Mesenchymal stem cell (in vitro differentiated cells and primary cell): ENCODE measurements around the gene FCF1. TPM values are rescaled to one million over a fixed set of nuclear protein-coding genes. Genes with fewer than 3 reads are reported as not detected.

ENCODE experiments used
- DNase-seq: peaks from one replicate; pipeline ENCODE4 v3.0.0-alpha.2; 2013
- H2AFZ ChIP-seq: one replicate; pipeline ENCODE4 v1.6.1; 2013; ENCODE audit warnings: low read depth, mild to moderate bottlenecking, control low read depth, inconsistent platforms, low read length, moderate library complexity
- H2AK5ac ChIP-seq: 2 replicates; pipeline ENCODE4 v1.6.1; 2013; ENCODE audit warnings: low read length, moderate library complexity, mild to moderate bottlenecking, inconsistent platforms; ENCODE audit not compliant: severe bottlenecking
- H2BK120ac ChIP-seq: one replicate; pipeline ENCODE4 v1.6.1; 2013; ENCODE audit warnings: low read depth, mild to moderate bottlenecking, inconsistent platforms, low read length, moderate library complexity
- H2BK12ac ChIP-seq, 2 experiments: one replicate each; pipeline ENCODE4 v1.6.1; 2013; ENCODE audit warnings: inconsistent platforms in 2 of 2, low read length in 2 of 2, mild to moderate bottlenecking in 2 of 2, moderate library complexity in 2 of 2, control low read depth in 1 of 2
- H2BK15ac ChIP-seq: one replicate; pipeline ENCODE4 v1.6.1; 2013; ENCODE audit warnings: mild to moderate bottlenecking, low read depth, inconsistent platforms; ENCODE audit not compliant: poor library complexity, severe bottlenecking
- H2BK5ac ChIP-seq: 2 replicates; pipeline ENCODE4 v1.6.1; 2013; ENCODE audit warnings: low read depth, mild to moderate bottlenecking, low read length, control low read depth, inconsistent platforms; ENCODE audit not compliant: poor library complexity, severe bottlenecking
- H3K14ac ChIP-seq, 2 experiments: one replicate each; pipeline ENCODE4 v1.6.1; 2013; ENCODE audit warnings: inconsistent platforms in 2 of 2, low read length in 2 of 2, control low read depth in 1 of 2, mild to moderate bottlenecking in 1 of 2, moderate library complexity in 1 of 2
- H3K18ac ChIP-seq, 2 experiments: one replicate each; pipeline ENCODE4 v1.6.1; 2013; ENCODE audit warnings: inconsistent platforms in 2 of 2, low read length in 2 of 2, control low read depth in 1 of 2, low read depth in 1 of 2, mild to moderate bottlenecking in 1 of 2
- H3K23ac ChIP-seq, 2 experiments: one replicate each; pipeline ENCODE4 v1.6.1; 2013; ENCODE audit warnings: inconsistent platforms in 2 of 2, low read length in 2 of 2, mild to moderate bottlenecking in 2 of 2, moderate library complexity in 2 of 2, control low read depth in 1 of 2
- H3K27ac ChIP-seq: 2 replicates; pipeline ENCODE4 v1.5.1; 2013; ENCODE audit warnings: mild to moderate bottlenecking, moderate library complexity, low read length, control low read depth, inconsistent platforms; ENCODE audit not compliant: poor library complexity, severe bottlenecking
- H3K27me3 ChIP-seq, 2 experiments: 2 replicates each; pipeline versions ENCODE4 v1.6.1 to v1.7.0; 2013; ENCODE audit warnings: low read length in 2 of 2, mild to moderate bottlenecking in 2 of 2, moderate library complexity in 2 of 2, control low read depth in 1 of 2, inconsistent platforms in 1 of 2; ENCODE audit not compliant: control insufficient read depth in 1 of 2, insufficient read depth in 1 of 2
- H3K36me3 ChIP-seq, 2 experiments: 2 replicates each; pipeline versions ENCODE4 v1.6.1 to v1.7.0; 2013; ENCODE audit warnings: low read length in 2 of 2, control low read depth in 1 of 2, inconsistent platforms in 1 of 2, low read depth in 1 of 2, mild to moderate bottlenecking in 1 of 2; ENCODE audit not compliant: insufficient read depth in 2 of 2, control insufficient read depth in 1 of 2
- H3K4ac ChIP-seq, 2 experiments: one replicate each; pipeline ENCODE4 v1.6.1; 2013; ENCODE audit warnings: inconsistent platforms in 2 of 2, low read length in 2 of 2, mild to moderate bottlenecking in 2 of 2, moderate library complexity in 2 of 2, control low read depth in 1 of 2, low read depth in 1 of 2
- H3K4me1 ChIP-seq: 2 replicates; pipeline ENCODE4 v1.6.1; 2013; ENCODE audit warnings: low read depth, low read length, control low read depth; ENCODE audit not compliant: control insufficient read depth, insufficient read depth
- H3K4me2 ChIP-seq: 2 replicates; pipeline ENCODE4 v1.6.1; 2013; ENCODE audit warnings: low read length, mild to moderate bottlenecking, inconsistent platforms; ENCODE audit not compliant: poor library complexity, severe bottlenecking
- H3K4me3 ChIP-seq, 2 experiments: 2 replicates each; pipeline versions ENCODE4 v1.5.1 to v1.7.0; 2013; ENCODE audit warnings: low read length in 2 of 2, mild to moderate bottlenecking in 2 of 2, control low read depth in 1 of 2, low read depth in 1 of 2; ENCODE audit not compliant: insufficient read depth in 1 of 2
- H3K79me1 ChIP-seq: replicated peaks from 2 replicates; pipeline ENCODE4 v1.6.1; 2013; ENCODE audit warnings: mild to moderate bottlenecking, control low read depth, low read length, inconsistent platforms; ENCODE audit not compliant: poor library complexity, severe bottlenecking
- H3K9ac ChIP-seq: 2 replicates; pipeline ENCODE4 v1.7.0; 2013; ENCODE audit warnings: mild to moderate bottlenecking, low read length, moderate library complexity
- H3K9me3 ChIP-seq: 2 replicates; pipeline ENCODE4 v1.7.0; 2013; ENCODE audit warnings: mild to moderate bottlenecking, low read length; ENCODE audit not compliant: control insufficient read depth
- H4K8ac ChIP-seq: one replicate; pipeline ENCODE4 v1.6.1; 2013; ENCODE audit warnings: inconsistent platforms, mild to moderate bottlenecking, low read length, moderate library complexity
- H4K91ac ChIP-seq: one replicate; pipeline ENCODE4 v1.6.1; 2013; ENCODE audit warnings: mild to moderate bottlenecking, low read length, inconsistent platforms
- WGBS: methylation state at CpG from one replicate; pipeline ENCODE4 v1.1.7; 2013; ENCODE audit warnings: mixed read lengths; 5-methylcytosine and 5-hydroxymethylcytosine counted together
- polyA plus RNA-seq, 2 experiments: library from polyadenylated mRNA; stranded (reverse); fragments of 200-250 nt; gene quantifications; one replicate each; pipeline ENCODE4 v1.2.3, GENCODE V29; 2013

The FCF1 gene, protein sequence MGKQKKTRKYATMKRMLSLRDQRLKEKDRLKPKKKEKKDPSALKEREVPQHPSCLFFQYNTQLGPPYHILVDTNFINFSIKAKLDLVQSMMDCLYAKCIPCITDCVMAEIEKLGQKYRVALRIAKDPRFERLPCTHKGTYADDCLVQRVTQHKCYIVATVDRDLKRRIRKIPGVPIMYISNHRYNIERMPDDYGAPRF
- 45.6 TPM for polyA plus RNA-seq (2013, experiment 1 of 2)
- 44.8 TPM for polyA plus RNA-seq (2013, experiment 2 of 2)

DNA sequence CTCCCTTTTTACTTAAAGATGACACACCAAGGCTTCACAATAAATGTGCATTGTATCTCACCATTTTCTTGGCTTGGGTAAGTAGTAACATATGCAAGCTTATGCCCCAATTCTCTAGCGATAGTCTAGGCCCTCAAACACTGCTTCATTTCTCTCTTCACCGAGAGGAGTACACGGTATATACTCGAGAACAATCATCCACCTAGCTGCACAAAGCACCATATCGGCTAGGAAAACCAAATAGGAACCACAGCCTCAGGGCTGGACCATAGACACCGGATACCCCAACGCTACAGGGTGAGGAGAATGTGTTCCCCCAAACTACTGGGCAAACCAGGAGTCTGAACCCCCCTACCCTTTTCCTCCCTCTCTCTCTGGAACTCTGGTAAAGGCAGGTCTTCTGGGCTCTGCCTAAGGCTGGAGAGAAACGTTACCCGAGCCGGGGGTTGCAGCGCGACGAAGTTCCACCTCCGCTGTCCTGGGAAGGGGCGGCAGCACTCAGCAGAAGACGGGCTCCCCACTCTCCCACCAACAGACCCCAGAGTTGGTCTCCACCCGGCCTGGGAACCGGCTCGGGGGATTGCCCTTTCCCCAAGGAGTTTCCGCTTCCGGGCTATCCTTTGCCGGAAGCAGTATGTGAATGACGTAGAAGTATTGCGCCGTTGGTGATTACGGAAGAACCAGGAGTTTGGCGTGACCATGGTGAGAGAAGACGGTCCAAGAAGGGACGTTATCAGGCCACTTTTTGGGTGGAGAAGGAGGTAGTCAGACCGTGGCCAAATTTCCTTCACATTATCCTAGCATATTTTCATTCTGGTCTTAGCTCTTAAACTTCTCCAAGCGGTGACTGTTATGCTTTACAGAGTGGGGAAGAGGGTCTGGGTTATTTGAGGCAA, at the start of gene FCF1, which contains the start of gene AREL1:
Gene FCF1, plus strand, starts transcription at position 646 of the 896 bp plus-strand sequence. Its CDS starts 54 bp downstream, at position 700.
Gene AREL1, minus strand, starts transcription at position 582 of the 896 bp plus-strand sequence. CDS start 27,465 bp downstream, outside the sequence.
- Histone ChIP-seq H3K27me3 (no peaks in the 10 kb centered on the region), H4K8ac (peak within 1 kb of the TSS; percentile 92), H3K14ac (peak within 1 kb of the TSS in 1 of 2 experiments; percentile 89), H3K18ac (peak within 1 kb of the TSS in 1 of 2 experiments; percentile 68), H3K4ac (peak within 1 kb of the TSS in 1 of 2 experiments; percentile 67), H2BK15ac (peak within 1 kb of the TSS; percentile 37), H2AK5ac (peak within 1 kb of the TSS; percentile 88), H2BK12ac (no peak within 1 kb of the TSS), H3K4me3 (peak within 1 kb of the TSS; percentile 89 to 93), H2BK120ac (no peak within 1 kb of the TSS), H2BK5ac (no peak within 1 kb of the TSS), H3K23ac (no peak within 1 kb of the TSS), H3K27ac (peak within 1 kb of the TSS; percentile 23), H3K4me2 (peak within 1 kb of the TSS; percentile 85), H4K91ac (no peak within 1 kb of the TSS), H3K36me3 (peaks cover 4 to 33% of the 10 kb centered on the region in 2 experiments), H3K79me1 (peaks cover 7% of the 10 kb centered on the region), H3K9me3 (no peaks in the 10 kb centered on the region), H2AFZ (peak within 1 kb of the TSS; percentile 95), H3K9ac (peak within 1 kb of the TSS; percentile 95), H3K4me1 (peaks cover 2% of the 10 kb centered on the region)
- peak; percentile 96 for DNase-seq
- WGBS = under 1% methylated on average over 27 of the region's 31 CpGs

DNA sequence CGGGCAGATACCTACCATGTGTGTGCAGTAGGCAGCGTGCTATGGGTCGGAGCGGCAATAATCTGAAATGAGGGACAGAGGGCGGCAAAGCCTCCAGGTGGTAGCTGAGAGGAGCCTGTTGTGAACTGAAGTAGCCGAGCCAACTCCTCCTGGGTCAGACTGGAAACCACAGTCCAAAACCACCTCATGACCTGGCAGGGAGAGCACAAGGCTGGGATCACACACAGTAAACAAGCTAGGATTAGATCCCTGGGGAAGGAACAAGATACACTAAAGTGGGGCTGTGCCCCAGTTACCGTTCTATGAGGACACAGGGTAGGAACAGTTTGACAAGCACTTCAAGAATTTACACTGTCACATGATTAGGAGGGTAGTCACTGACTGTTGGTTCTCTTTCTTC, 49.1 kb upstream of the FCF1 start:
- H4K8ac ChIP-seq = no peak overlapping the region
- DNase-seq = peak; percentile 35
- WGBS = 90% methylated on average over 6 of the region's 7 CpGs
- no peak overlapping the region for H2BK5ac ChIP-seq
- no peak overlapping the region for H2AFZ ChIP-seq
- no peak overlapping the region for H3K4ac ChIP-seq
- no peak overlapping the region for H3K4me3 ChIP-seq
- H2BK120ac ChIP-seq = no peak overlapping the region
- no peak overlapping the region for H3K23ac ChIP-seq
- no peak overlapping the region for H3K4me2 ChIP-seq
- no peak overlapping the region for H3K18ac ChIP-seq
- no peak overlapping the region for H2BK15ac ChIP-seq
- no peaks in the 10 kb centered on the region for H3K9me3 ChIP-seq
- no peak overlapping the region for H4K91ac ChIP-seq
- no peak overlapping the region for H3K9ac ChIP-seq
- H3K14ac ChIP-seq = no peak overlapping the region
- no peak overlapping the region for H2AK5ac ChIP-seq
- peaks cover 6% of the 10 kb centered on the region for H3K79me1 ChIP-seq
- no peaks in the 10 kb centered on the region for H3K27me3 ChIP-seq
- H2BK12ac ChIP-seq = no peak overlapping the region
- no peak overlapping the region for H3K27ac ChIP-seq
- peaks cover 2% of the 10 kb centered on the region for H3K4me1 ChIP-seq
- peaks cover 32 to 84% of the 10 kb centered on the region in 2 experiments for H3K36me3 ChIP-seq

DNA sequence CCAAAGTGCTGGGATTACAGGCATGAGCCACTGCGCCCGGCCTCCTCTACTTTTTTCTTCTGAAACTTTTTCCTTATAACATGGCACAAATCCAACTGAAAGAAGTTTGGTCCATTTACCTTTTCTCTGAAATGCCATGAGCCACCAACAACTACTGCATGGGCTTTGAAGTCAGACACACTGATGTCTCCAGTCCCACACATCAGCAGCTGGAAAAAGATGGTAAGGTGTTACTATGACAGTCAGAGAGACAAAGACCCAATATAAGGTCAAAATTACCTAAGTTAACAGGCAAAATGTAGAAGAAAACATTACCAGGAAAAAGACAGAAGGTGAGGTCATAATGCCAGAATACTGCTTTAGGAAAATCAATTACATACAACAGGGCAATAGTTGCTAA, 48.2 kb upstream of the FCF1 start:
- H2BK120ac ChIP-seq = no peak overlapping the region
- no peak overlapping the region for H3K4ac ChIP-seq
- no peak overlapping the region for H3K4me3 ChIP-seq
- H3K14ac ChIP-seq = no peak overlapping the region
- H3K23ac ChIP-seq = no peak overlapping the region
- H3K27me3 ChIP-seq = no peaks in the 10 kb centered on the region
- H3K4me2 ChIP-seq = no peak overlapping the region
- H3K79me1 ChIP-seq = peaks cover 11% of the 10 kb centered on the region
- H3K4me1 ChIP-seq = peaks cover 2% of the 10 kb centered on the region
- H2BK12ac ChIP-seq = no peak overlapping the region
- H3K27ac ChIP-seq = no peak overlapping the region
- no peak overlapping the region for H2BK5ac ChIP-seq
- no peaks in the 10 kb centered on the region for H3K9me3 ChIP-seq
- no peak for DNase-seq
- WGBS = 98% methylated on average over 2 of the region's 2 CpGs
- no peak overlapping the region for H2BK15ac ChIP-seq
- H2AK5ac ChIP-seq = no peak overlapping the region
- H3K18ac ChIP-seq = no peak overlapping the region
- no peak overlapping the region for H4K91ac ChIP-seq
- H3K36me3 ChIP-seq = peaks cover 32 to 88% of the 10 kb centered on the region in 2 experiments
- no peak overlapping the region for H3K9ac ChIP-seq
- H4K8ac ChIP-seq = no peak overlapping the region
- no peak overlapping the region for H2AFZ ChIP-seq

DNA sequence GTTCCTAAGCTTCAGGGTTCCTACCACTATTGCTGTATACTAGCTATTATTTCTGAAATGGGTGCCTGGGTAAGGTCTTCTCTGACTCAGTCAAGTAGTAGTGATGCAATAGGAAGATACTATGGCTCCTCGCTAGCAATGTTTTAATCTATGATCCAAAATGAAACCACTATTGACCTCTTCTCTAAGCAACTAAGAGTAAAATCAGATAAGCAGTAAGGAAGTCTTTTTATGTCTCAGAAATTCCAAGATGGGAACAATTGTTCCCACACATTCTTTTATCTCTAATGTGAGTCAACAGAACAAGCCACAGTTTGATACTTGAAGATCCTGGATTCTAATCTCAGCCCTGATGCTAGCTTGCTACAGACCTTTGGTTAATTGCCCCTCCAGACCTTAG, 45.2 kb upstream of the FCF1 start:
- Histone ChIP-seq H2AK5ac (no peak overlapping the region), H3K27ac (no peak overlapping the region), H3K4me2 (no peak overlapping the region), H2BK15ac (no peak overlapping the region), H3K79me1 (peaks cover 18% of the 10 kb centered on the region), H3K23ac (no peak overlapping the region), H2AFZ (no peak overlapping the region), H3K9me3 (no peaks in the 10 kb centered on the region), H2BK12ac (no peak overlapping the region), H3K27me3 (no peaks in the 10 kb centered on the region), H2BK120ac (no peak overlapping the region), H3K36me3 (peaks cover 31 to 83% of the 10 kb centered on the region in 2 experiments), H3K4me3 (no peak overlapping the region), H3K4ac (no peak overlapping the region), H3K4me1 (peaks cover 2% of the 10 kb centered on the region), H3K14ac (no peak overlapping the region), H3K18ac (no peak overlapping the region), H4K91ac (no peak overlapping the region), H2BK5ac (no peak overlapping the region), H4K8ac (no peak overlapping the region), H3K9ac (no peak overlapping the region)
- no CpG with 5 or more reads among the region's 1 CpG for WGBS
- peak; percentile 85 for DNase-seq
